GM18519 (cell line): ENCODE measurements around the gene THADA.
"Not testable (repeated sequence)": the region's sequence is repeated elsewhere in the genome, so short reads cannot be mapped to it uniquely, and the experiment has no call there.

ENCODE experiments used
- ATAC-seq: cut with Tn5 transposase; IDR thresholded peaks from one replicate; pipeline ENCODE4 v1.9.1; 2021; ENCODE audit warnings: mild to moderate bottlenecking, moderate library complexity; ENCODE audit not compliant: unreplicated experiment, low FRiP score

THADA gene

GRCh38 chr2:43542285-43542933 lies 53.4 kb downstream of the THADA start:
- no peak for ATAC-seq

DNA sequence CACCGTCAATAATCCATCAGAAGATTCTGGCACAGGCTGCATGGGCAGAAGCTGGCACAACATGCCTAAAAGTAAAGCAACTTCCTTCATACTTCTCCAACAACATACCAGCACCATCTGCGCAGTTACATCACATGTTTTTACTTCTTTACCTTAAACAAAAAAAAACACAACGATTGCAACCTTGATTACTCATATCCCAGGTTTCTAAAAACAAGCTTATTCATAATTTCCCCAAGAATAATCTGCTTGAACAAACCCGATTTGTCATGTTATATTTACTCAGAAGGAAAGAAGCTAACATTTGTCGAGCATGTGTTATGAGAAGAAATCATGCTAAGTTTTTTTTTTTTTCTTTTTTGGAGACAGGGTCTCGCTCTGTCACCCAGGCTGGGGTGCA lies 54.7 kb downstream of the THADA start:
- no peak for ATAC-seq

- ATAC-seq = no peak
Observed at GRCh38 chr2:43540021-43540779, 55.6 kb downstream of the THADA start.

- no peak for ATAC-seq
Observed at GRCh38 chr2:43539436-43539835, 56.4 kb downstream of the THADA start.

DNA sequence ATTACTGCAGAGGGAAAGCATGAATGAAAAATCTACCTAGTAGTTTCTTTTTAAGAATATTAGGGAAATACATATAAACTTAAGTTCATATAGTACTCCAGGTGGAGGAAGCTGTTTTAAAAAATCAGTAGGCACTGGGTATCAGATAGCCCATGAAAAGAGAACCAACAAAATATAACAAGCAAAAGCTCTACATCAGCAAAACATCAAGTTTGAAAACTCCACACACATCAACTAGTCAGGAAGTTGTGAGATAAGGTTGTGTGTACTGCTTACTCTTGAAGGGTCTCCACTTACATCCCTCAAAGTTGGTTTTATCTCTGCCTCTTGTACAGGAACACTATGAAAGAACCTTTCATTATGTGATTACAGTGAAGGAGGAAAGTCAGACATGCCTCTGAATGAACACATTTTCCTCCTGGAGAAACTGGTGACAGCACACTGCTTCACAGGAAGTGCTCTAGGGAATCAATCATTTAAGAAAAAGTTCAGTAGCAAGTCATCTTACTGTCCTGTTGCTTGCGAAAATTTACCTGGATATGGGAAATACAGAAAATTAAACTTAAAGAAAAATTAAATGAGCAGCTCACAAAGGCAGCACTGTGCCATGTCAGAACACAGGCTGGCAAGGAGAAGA lies 57.7 kb downstream of the THADA start:
- no peak for ATAC-seq

GRCh38 chr2:43537137-43537536 lies 58.7 kb downstream of the THADA start:
- ATAC-seq = no peak

- ATAC-seq = no peak
Observed at GRCh38 chr2:43534569-43534968, 61.3 kb downstream of the THADA start.

DNA sequence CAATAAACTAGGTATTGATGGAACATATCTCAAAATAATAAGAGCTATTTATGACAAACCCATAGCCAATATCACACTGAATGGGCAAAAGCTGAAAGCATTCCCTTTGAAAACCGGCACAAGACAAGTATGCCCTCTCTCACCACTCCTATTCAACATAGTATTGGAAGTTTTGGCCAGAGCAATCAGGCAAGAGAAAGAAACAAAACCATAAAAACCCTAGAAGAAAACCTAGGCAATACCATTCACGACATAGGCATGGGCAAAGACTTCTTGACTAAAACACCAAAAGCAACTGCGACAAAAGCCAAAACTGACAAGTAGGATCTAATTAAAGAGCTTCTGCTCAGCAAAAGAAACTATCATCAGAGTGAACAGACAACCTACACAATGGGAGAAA lies 63.3 kb downstream of the THADA start:
- ATAC-seq = not testable (repeated sequence)

- no peak for ATAC-seq
Observed at GRCh38 chr2:43531251-43531650, 64.6 kb downstream of the THADA start.

- no peak for ATAC-seq
Observed at GRCh38 chr2:43526994-43527393, 68.8 kb downstream of the THADA start.

GRCh38 chr2:43525506-43525905 lies 70.3 kb downstream of the THADA start:
- ATAC-seq = no peak

DNA sequence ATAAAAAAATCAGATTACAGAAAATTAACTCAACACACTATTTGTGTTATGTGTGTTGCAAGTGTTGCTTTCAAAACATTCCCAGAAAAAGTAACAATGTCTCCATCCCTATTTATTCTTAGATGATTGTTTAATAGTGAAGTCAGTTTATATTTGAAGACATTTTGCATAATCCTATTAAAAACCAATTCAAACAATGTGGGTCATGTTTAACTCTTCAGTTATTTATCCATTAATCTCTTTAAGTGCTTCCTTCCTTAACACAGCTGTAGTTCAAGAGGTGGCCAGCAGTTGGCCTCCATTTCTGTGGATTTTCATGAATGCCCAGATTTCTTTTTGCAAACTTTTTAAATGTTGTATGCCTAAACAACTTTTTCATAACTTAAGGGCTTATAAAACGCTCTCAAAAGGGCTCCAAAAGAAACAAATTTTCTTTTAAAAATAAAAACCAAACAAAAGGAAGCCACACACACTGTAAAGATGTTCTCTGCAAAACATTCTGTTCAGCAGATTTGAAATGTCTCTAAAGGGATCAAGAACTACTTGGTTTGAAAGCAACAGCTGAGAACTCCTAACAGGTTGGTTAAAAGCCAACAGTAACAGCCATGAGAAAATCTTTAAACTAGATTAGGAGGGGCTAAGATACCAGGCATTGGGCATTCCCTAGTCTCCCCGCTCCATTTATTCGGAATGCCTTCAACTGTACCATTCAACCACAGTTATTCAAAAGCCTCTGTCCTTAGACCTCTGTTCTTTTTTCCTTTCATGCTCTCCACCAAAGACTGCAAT lies 71.5 kb downstream of the THADA start:
- ATAC-seq = no peak

DNA sequence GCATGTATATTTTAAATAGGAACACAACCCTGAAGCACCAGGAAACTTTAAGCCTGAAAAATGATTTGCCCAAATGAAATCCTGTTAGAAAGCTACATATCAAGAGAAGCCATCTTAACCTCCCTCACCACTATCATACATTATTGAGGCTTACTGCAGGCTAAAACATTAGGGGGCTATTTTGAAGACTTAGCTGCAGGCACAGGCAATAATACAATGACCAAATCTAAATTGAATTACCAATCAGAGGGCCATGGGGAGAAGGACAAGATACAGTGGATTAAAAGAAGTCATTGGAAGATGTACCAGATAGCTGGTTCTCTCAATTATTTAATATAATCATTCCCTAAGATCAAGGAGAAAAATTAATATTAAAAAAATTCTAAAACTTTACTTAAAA lies 73.7 kb downstream of the THADA start:
- ATAC-seq = no peak

DNA sequence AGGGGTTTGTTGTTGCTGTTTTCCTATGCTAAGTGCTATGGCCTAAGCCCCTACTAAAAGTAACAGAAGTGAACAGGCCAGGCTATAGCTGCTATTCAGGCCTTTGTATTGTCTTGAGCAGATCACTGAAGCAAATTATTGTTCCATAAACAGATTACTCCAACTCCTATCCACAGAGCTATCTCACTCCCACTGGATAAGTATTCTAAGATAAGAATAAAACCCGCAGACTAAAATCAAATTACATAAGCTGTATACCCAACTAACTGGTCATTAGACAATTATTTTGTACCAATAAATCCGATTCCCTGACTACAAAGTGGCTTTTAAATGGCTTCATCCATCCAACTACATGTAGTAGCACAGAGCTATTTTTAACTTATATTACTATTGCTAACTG lies 74.3 kb downstream of the THADA start:
- ATAC-seq = no peak

DNA sequence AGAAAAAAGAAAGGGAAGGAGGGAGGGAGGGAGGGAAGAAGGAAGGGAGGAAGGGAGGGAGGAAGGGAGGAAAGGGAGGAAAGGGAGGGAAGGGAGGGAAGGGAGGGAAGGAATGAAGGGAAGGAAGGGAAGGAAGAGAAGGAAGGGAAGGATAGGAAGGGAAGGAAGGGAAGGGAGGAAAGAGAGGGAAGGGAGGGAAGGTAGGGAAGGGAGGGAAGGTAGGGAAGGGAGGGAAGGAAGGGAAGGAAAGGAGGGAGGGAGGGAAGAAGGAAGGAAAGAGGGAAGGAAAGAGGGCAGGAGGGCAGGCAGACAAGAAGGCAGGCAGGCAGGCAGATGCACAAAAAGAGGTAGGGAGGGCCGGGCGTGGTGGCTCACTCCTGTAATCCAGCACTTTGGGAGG lies 74.9 kb downstream of the THADA start:
- ATAC-seq = no peak

- no peak for ATAC-seq
Observed at GRCh38 chr2:43519643-43520221, 76.1 kb downstream of the THADA start.

DNA sequence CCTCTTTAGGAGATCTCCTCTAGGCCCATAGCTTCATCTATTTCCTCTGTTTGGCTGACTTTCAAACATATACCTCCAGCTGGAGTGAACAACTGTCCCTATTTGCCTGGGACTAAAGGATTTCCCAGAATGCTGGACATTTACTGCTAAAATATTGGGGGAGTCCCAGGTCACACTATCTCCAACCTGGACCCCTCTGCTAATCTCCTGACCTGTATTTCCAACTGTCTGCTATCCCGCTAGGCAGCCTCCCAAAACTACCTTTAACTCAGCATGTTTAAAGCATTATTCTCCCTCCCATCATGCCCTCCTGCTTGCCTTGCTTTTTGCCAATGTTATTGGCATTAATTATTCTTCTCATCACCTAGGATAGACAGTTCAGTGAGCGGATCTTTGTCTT lies 77.1 kb downstream of the THADA start:
- ATAC-seq = no peak

GRCh38 chr2:43518181-43518580 lies 77.7 kb downstream of the THADA start:
- no peak for ATAC-seq

GRCh38 chr2:43515807-43516497 lies 79.9 kb downstream of the THADA start:
- no peak for ATAC-seq

DNA sequence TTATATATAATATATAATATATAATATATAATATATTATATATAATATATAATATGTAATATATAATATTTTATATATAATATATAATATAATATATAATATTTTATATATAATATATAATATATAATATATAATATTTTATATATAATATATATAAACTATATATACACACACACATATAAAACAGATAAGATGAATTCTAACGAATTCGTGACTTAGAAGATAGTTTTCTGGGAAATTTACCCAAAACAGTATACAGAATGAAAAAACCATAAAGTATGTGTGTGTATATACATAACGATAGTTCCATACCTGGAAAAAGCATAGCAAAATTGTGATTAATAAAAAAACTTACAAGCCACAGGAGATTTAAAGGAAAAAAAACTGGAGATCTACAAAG lies 80.6 kb downstream of the THADA start:
- ATAC-seq = no peak
